AG09319 (cell line): ENCODE measurements around the gene IRAG1.
A peak's percentile ranks its signal among the peaks of the same experiment; 100 is the strongest.

ENCODE experiments used
- DNase-seq: peaks from one replicate; pipeline ENCODE4 v3.0.0-alpha.2; 2010; ENCODE audit warnings: low read depth; ENCODE audit errors: extremely low read depth
- CTCF ChIP-seq: IDR thresholded peaks from 2 replicates; pipeline ENCODE4 v1.5.1; 2011; ENCODE audit warnings: low read depth, mild to moderate bottlenecking, inconsistent platforms, low read length, moderate library complexity

The IRAG1 gene

GRCh38 chr11:10657308-10658271 is 36.0 kb downstream of the IRAG1 start:
- DNase-seq: no peak
- TF ChIP-seq CTCF: no peak

GRCh38 chr11:10655943-10656576 is 37.5 kb downstream of the IRAG1 start:
- TF ChIP-seq CTCF: no peak
- no peak for DNase-seq

- no peak for TF ChIP-seq CTCF
- no peak for DNase-seq
Observed at GRCh38 chr11:10655227-10655626, 38.3 kb downstream of the IRAG1 start.

GRCh38 chr11:10654811-10655150 is 38.8 kb downstream of the IRAG1 start:
- no peak for DNase-seq
- no peak for TF ChIP-seq CTCF

GRCh38 chr11:10653946-10654810 is 39.4 kb downstream of the IRAG1 start:
- DNase-seq: no peak
- peak; percentile 48 for TF ChIP-seq CTCF

- DNase-seq: no peak
- TF ChIP-seq CTCF: no peak
Observed at GRCh38 chr11:10653261-10653660, 40.3 kb downstream of the IRAG1 start.
